ENCODE results near the gene NME1.
A peak's percentile ranks its signal among the peaks of the same experiment; 100 is the strongest.

The NME1 gene

GRCh38 chr17:51166198-51166986 is 13.0 kb downstream of the NME1 start, which contains the start of gene NME2:
Gene NME2 (plus strand): TSS chr17:51166411. CDS start chr17:51166831, 420 bp downstream.
- TF ChIP-seq TCF12 (IDR thresholded peaks at IDR 0.05; ENCODE audit: low read depth): no peak
- no peak for TF ChIP-seq RAD21 (IDR thresholded peaks at IDR 0.05; ENCODE audit: low read depth)
- peak; percentile 93 for TF ChIP-seq MAX (IDR thresholded peaks at IDR 0.05)
- peak; percentile 44; the same call in 1 of the 2 replicates for TF ChIP-seq TAF1 (IDR thresholded peaks at IDR 0.05; ENCODE audit: low read depth)
- TF ChIP-seq CEBPB (IDR thresholded peaks at IDR 0.05): no peak
- TF ChIP-seq TEAD4 (IDR thresholded peaks at IDR 0.05): no peak
- no peak for TF ChIP-seq CREB1 (IDR thresholded peaks at IDR 0.05; ENCODE audit: low read depth)
- TF ChIP-seq YY1 (IDR thresholded peaks at IDR 0.05; ENCODE audit: low read depth): no peak
- TF ChIP-seq REST (IDR thresholded peaks at IDR 0.05; ENCODE audit: low read depth): 0 out of 2 replicates have a peak, but pooled peaks have one; percentile 1
- peak; percentile 90 for TF ChIP-seq USF1 (IDR thresholded peaks at IDR 0.05)
- no peak for TF ChIP-seq NFIC (IDR thresholded peaks at IDR 0.05)

- TF ChIP-seq TEAD4 (IDR thresholded peaks at IDR 0.05): no peak
- TF ChIP-seq ZBTB7A (IDR thresholded peaks at IDR 0.05; ENCODE audit: low read depth): peak; percentile 99
- TF ChIP-seq TAF1 (IDR thresholded peaks at IDR 0.05; ENCODE audit: low read depth): 0 out of 2 replicates have a peak, but pooled peaks have one; percentile 18
- peak; percentile 31; the same call in 1 of the 2 replicates for TF ChIP-seq EP300 (IDR thresholded peaks at IDR 0.05; ENCODE audit: borderline replicate concordance)
Measured at GRCh38 chr17:51166987-51167931, 13.9 kb downstream of the NME1 start.

GRCh38 chr17:51169340-51169739 is 16.0 kb downstream of the NME1 start:
- TF ChIP-seq EGR1 (IDR thresholded peaks at IDR 0.05): no peak
- no peak for TF ChIP-seq CEBPB (IDR thresholded peaks at IDR 0.05)
- no peak for TF ChIP-seq RAD21 (IDR thresholded peaks at IDR 0.05; ENCODE audit: low read depth)
- TF ChIP-seq MAX (IDR thresholded peaks at IDR 0.05): no peak
- no peak for TF ChIP-seq FOXM1 (IDR thresholded peaks at IDR 0.05; ENCODE audit: borderline replicate concordance, low read depth)
- no peak for TF ChIP-seq EP300 (IDR thresholded peaks at IDR 0.05; ENCODE audit: borderline replicate concordance)
- TF ChIP-seq CREB1 (IDR thresholded peaks at IDR 0.05; ENCODE audit: low read depth): no peak
- TF ChIP-seq YY1 (IDR thresholded peaks at IDR 0.05; ENCODE audit: low read depth): no peak
- no peak for TF ChIP-seq TEAD4 (IDR thresholded peaks at IDR 0.05)
- no peak for TF ChIP-seq NFIC (IDR thresholded peaks at IDR 0.05)
- TF ChIP-seq TAF1 (IDR thresholded peaks at IDR 0.05; ENCODE audit: low read depth): no peak
- no peak for TF ChIP-seq ZBTB7A (IDR thresholded peaks at IDR 0.05; ENCODE audit: low read depth)
- no peak for TF ChIP-seq REST (IDR thresholded peaks at IDR 0.05; ENCODE audit: low read depth)
- TF ChIP-seq TCF12 (IDR thresholded peaks at IDR 0.05; ENCODE audit: low read depth): no peak
- TF ChIP-seq USF1 (IDR thresholded peaks at IDR 0.05): no peak

- TF ChIP-seq TEAD4 (IDR thresholded peaks at IDR 0.05): no peak
- no peak for TF ChIP-seq TCF12 (IDR thresholded peaks at IDR 0.05; ENCODE audit: low read depth)
- TF ChIP-seq CREB1 (IDR thresholded peaks at IDR 0.05; ENCODE audit: low read depth): no peak
- no peak for TF ChIP-seq MAX (IDR thresholded peaks at IDR 0.05)
- no peak for TF ChIP-seq TAF1 (IDR thresholded peaks at IDR 0.05; ENCODE audit: low read depth)
- no peak for TF ChIP-seq USF1 (IDR thresholded peaks at IDR 0.05)
Measured at GRCh38 chr17:51170736-51171135, 17.4 kb downstream of the NME1 start.
